LoVo (cell line): ENCODE data around the gene EDEM3.
A peak's percentile ranks its signal among the peaks of the same experiment; 100 is the strongest.
"Not testable (repeated sequence)": the region's sequence is repeated elsewhere in the genome, so short reads cannot be mapped to it uniquely, and the experiment has no call there.

Source experiments
- DNase-seq: peaks from one replicate; pipeline ENCODE4 v3.0.0-alpha.2; 2016; ENCODE audit warnings: low spot score

Gene EDEM3

GRCh38 chr1:184754476-184755225 is at the start of gene EDEM3:
Gene EDEM3 (minus strand): TSS chr1:184754858. CDS start chr1:184754646, 212 bp downstream.
- DNase-seq: peak; percentile 98

- DNase-seq: no peak
Observed at GRCh38 chr1:184804220-184804619, 49.6 kb upstream of the EDEM3 start.

GRCh38 chr1:184803180-184803492 is 48.5 kb upstream of the EDEM3 start:
- no peak for DNase-seq

- no peak for DNase-seq
Observed at GRCh38 chr1:184802354-184803179, 47.9 kb upstream of the EDEM3 start.

- no peak for DNase-seq
Observed at GRCh38 chr1:184801503-184801902, 46.8 kb upstream of the EDEM3 start.

- no peak for DNase-seq
Observed at GRCh38 chr1:184800876-184801275, 46.2 kb upstream of the EDEM3 start.

- no peak for DNase-seq
Observed at GRCh38 chr1:184793967-184794366, 39.3 kb upstream of the EDEM3 start.

GRCh38 chr1:184792450-184792969 is 37.9 kb upstream of the EDEM3 start:
- peak; percentile 51 for DNase-seq

- DNase-seq: no peak
Observed at GRCh38 chr1:184791550-184791900, 36.9 kb upstream of the EDEM3 start.

- no peak for DNase-seq
Observed at GRCh38 chr1:184790642-184791549, 36.2 kb upstream of the EDEM3 start.

GRCh38 chr1:184789884-184790283 is 35.2 kb upstream of the EDEM3 start:
- DNase-seq: no peak

GRCh38 chr1:184788970-184789369 is 34.3 kb upstream of the EDEM3 start:
- no peak for DNase-seq

GRCh38 chr1:184785529-184785928 is 30.9 kb upstream of the EDEM3 start:
- DNase-seq: no peak

- DNase-seq: not testable (repeated sequence)
Observed at GRCh38 chr1:184783723-184784122, 29.1 kb upstream of the EDEM3 start.

GRCh38 chr1:184781941-184782340 is 27.3 kb upstream of the EDEM3 start:
- DNase-seq: no peak

GRCh38 chr1:184775885-184776284 is 21.2 kb upstream of the EDEM3 start:
- DNase-seq: no peak

- no peak for DNase-seq
Observed at GRCh38 chr1:184775329-184775728, 20.7 kb upstream of the EDEM3 start.

GRCh38 chr1:184773762-184774320 is 19.2 kb upstream of the EDEM3 start:
- no peak for DNase-seq

- DNase-seq: no peak
Observed at GRCh38 chr1:184771190-184771691, 16.6 kb upstream of the EDEM3 start.

GRCh38 chr1:184770181-184770979 is 15.7 kb upstream of the EDEM3 start:
- no peak for DNase-seq

- no peak for DNase-seq
Observed at GRCh38 chr1:184769241-184769640, 14.6 kb upstream of the EDEM3 start.
